SK-MEL-5 (cell line): ENCODE data around the gene ZCCHC2. TPM values are rescaled to one million over a fixed set of nuclear protein-coding genes. Genes with fewer than 3 reads are reported as not detected.
A peak's percentile ranks its signal among the peaks of the same experiment; 100 is the strongest.

Source experiments
- DNase-seq: peaks from one replicate; pipeline ENCODE4 v3.0.0-alpha.2; 2016; ENCODE audit warnings: low read depth, low spot score
- in situ Hi-C: cut with HindIII; loops from 2 replicates; pipeline ENCODE4 v1.10.0; 2016; ENCODE audit warnings: low sequenced_read_pairs, high pct_unique_total_duplicates, low pct_unique_long_range_greater_than_20kb
- total RNA-seq: library from RNA; depleted of rRNA; stranded (reverse); fragments of >200 nt; shearing (Covaris generic); gene quantifications from 2 replicates; pipeline ENCODE4 v1.2.3, GENCODE V29; 2014

The ZCCHC2 gene
- total RNA-seq, 1 experiment from 2014 or later, result 12.7 TPM

- DNase-seq, result peak; percentile 86
- in situ Hi-C loops, result no loop called here
These were observed 3.5 kb downstream of the ZCCHC2 start for GRCh38 chr18:62526098-62527025.

- in situ Hi-C loops, result no loop called here
These were observed 6.8 kb downstream of the ZCCHC2 start for GRCh38 chr18:62529597-62529996.

GRCh38 chr18:62531078-62531477 is 8.3 kb downstream of the ZCCHC2 start:
- in situ Hi-C loops, result no loop called here
- DNase-seq, result peak; percentile 32

More at GRCh38 chr18:62529597-62529996, 6.8 kb downstream of the ZCCHC2 start:
- DNase-seq, result no peak

GRCh38 chr18:62531931-62532330 is 9.1 kb downstream of the ZCCHC2 start:
- in situ Hi-C loops, result no loop called here
- DNase-seq, result no peak

GRCh38 chr18:62536005-62536404 is 13.2 kb downstream of the ZCCHC2 start:
- DNase-seq, result no peak
- in situ Hi-C loops, result no loop called here

- no peak for DNase-seq
- in situ Hi-C loops, result no loop called here
These were observed 14.4 kb downstream of the ZCCHC2 start for GRCh38 chr18:62537042-62537894.

- no peak for DNase-seq
- in situ Hi-C loops, result no loop called here
These were observed 15.1 kb downstream of the ZCCHC2 start for GRCh38 chr18:62537946-62538345.

GRCh38 chr18:62538881-62539280 is 16.1 kb downstream of the ZCCHC2 start:
- in situ Hi-C loops, result no loop called here
- no peak for DNase-seq

GRCh38 chr18:62539284-62540165 is 16.7 kb downstream of the ZCCHC2 start:
- in situ Hi-C loops, result no loop called here
- no peak for DNase-seq

GRCh38 chr18:62543021-62543420 is 20.2 kb downstream of the ZCCHC2 start:
- no peak for DNase-seq
- in situ Hi-C loops, result no loop called here

GRCh38 chr18:62545098-62545497 is 22.3 kb downstream of the ZCCHC2 start:
- in situ Hi-C loops, result no loop called here
- no peak for DNase-seq

- DNase-seq, result no peak
- in situ Hi-C loops, result no loop called here
These were observed 26.9 kb downstream of the ZCCHC2 start for GRCh38 chr18:62549755-62550154.

GRCh38 chr18:62550746-62551145 is 27.9 kb downstream of the ZCCHC2 start:
- in situ Hi-C loops, result no loop called here
- no peak for DNase-seq

- in situ Hi-C loops, result no loop called here
- DNase-seq, result no peak
These were observed 29.2 kb downstream of the ZCCHC2 start for GRCh38 chr18:62551972-62552513.

- DNase-seq, result no peak
- in situ Hi-C loops, result no loop called here
These were observed 31.4 kb downstream of the ZCCHC2 start for GRCh38 chr18:62554061-62554815.

- DNase-seq, result no peak
- in situ Hi-C loops, result no loop called here
These were observed 32.3 kb downstream of the ZCCHC2 start for GRCh38 chr18:62555135-62555534.

GRCh38 chr18:62556397-62556796 is 33.6 kb downstream of the ZCCHC2 start:
- in situ Hi-C loops, result no loop called here
- DNase-seq, result peak; percentile 6
